Ascending aorta (tissue), 2 donors: Measurements from ENCODE around the gene NFATC2. TPM values are rescaled to one million over a fixed set of nuclear protein-coding genes. Genes with fewer than 3 reads are reported as not detected.

ENCODE experiments used
- DNase-seq, 2 donors: peaks; one replicate each; pipeline ENCODE4 v3.0.0-alpha.2; 2019; ENCODE audit warnings: low spot score in 2 of 2
- H3K27ac ChIP-seq, 2 donors: fragments of 200-600 bp; sonication (generic); one replicate each; pipeline ENCODE4 v1.5.1; 2016 to 2017; ENCODE audit warnings: mild to moderate bottlenecking in 1 of 2
- H3K27me3 ChIP-seq: fragments of 200-600 bp; sonication (generic); one replicate; pipeline ENCODE4 v1.5.1; 2017
- H3K36me3 ChIP-seq, 2 donors: fragments of 200-600 bp; sonication (generic); one replicate each; pipeline ENCODE4 v1.5.1; 2016
- H3K4me1 ChIP-seq, 2 donors: fragments of 200-600 bp; sonication (generic); one replicate each; pipeline ENCODE4 v1.5.1; 2016 to 2017; ENCODE audit warnings: mild to moderate bottlenecking in 1 of 2
- H3K4me3 ChIP-seq, 2 donors: fragments of 200-600 bp; sonication (generic); one replicate each; pipeline ENCODE4 v1.5.1; 2016 to 2017; ENCODE audit warnings: mild to moderate bottlenecking in 1 of 2
- H3K9me3 ChIP-seq, 2 donors: fragments of 200-600 bp; sonication (generic); one replicate each; pipeline ENCODE4 v1.5.1; 2016
- CTCF ChIP-seq, 3 experiments: fragments of 200-600 bp in 2 of 3; fragments of 450-650 bp in 1 of 3; sonication (generic) in 2 of 3; IDR thresholded peaks; one replicate each; pipeline ENCODE4 v1.5.1; 2016 to 2019; ENCODE audit warnings: antibody characterized with exemption in 3 of 3, mild to moderate bottlenecking in 1 of 3, moderate library complexity in 1 of 3
- intact Hi-C: fragments of 100-400 bp; cut with DNase I; formaldehyde crosslinking; loops from one replicate; pipeline ENCODE4 v1.15.1; 2023
- total RNA-seq: library from RNA; depleted of rRNA; stranded (reverse); fragments of >200 nt; gene quantifications from one replicate; pipeline ENCODE4 v1.1.0, GENCODE V29; 2016

The NFATC2 gene
- total RNA-seq, 1 donor from 2014 or later, result 7.9 TPM

GRCh38 chr20:51554538-51555165 lies 12.1 kb upstream of the NFATC2 start:
- no peak for TF ChIP-seq CTCF (IDR thresholded peaks at IDR 0.05)
- Histone ChIP-seq H3K4me1 (no peaks in the 10 kb centered on the region), H3K36me3 (no peaks in the 10 kb centered on the region), H3K9me3 (no peaks in the 10 kb centered on the region), H3K4me3 (no peak overlapping the region), H3K27ac (no peak overlapping the region), H3K27me3 (no peaks in the 10 kb centered on the region)
- intact Hi-C loops, result no loop called here
- DNase-seq, result no peak

GRCh38 chr20:51553897-51554486 lies 11.5 kb upstream of the NFATC2 start:
- no peaks in the 10 kb centered on the region for H3K9me3 ChIP-seq
- intact Hi-C loops, result no loop called here
- H3K4me1 ChIP-seq, result no peaks in the 10 kb centered on the region
- no peak overlapping the region for H3K4me3 ChIP-seq
- H3K27me3 ChIP-seq, result no peaks in the 10 kb centered on the region
- H3K36me3 ChIP-seq, result no peaks in the 10 kb centered on the region
- no peak overlapping the region for H3K27ac ChIP-seq
- no peak for TF ChIP-seq CTCF (IDR thresholded peaks at IDR 0.05)
- DNase-seq, result no peak

- TF ChIP-seq CTCF (IDR thresholded peaks at IDR 0.05), result no peak
- no peaks in the 10 kb centered on the region for H3K27me3 ChIP-seq
- no peaks in the 10 kb centered on the region for H3K36me3 ChIP-seq
- H3K4me3 ChIP-seq, result no peak overlapping the region
- no peaks in the 10 kb centered on the region for H3K9me3 ChIP-seq
- no peaks in the 10 kb centered on the region for H3K4me1 ChIP-seq
- no peak for DNase-seq
- H3K27ac ChIP-seq, result no peak overlapping the region
- intact Hi-C loops, result no loop called here
Observed at GRCh38 chr20:51551186-51551585, 8.7 kb upstream of the NFATC2 start.

- Histone ChIP-seq H3K4me3 (no peak overlapping the region), H3K36me3 (no peaks in the 10 kb centered on the region), H3K27ac (no peak overlapping the region), H3K27me3 (no peaks in the 10 kb centered on the region), H3K4me1 (no peaks in the 10 kb centered on the region), H3K9me3 (no peaks in the 10 kb centered on the region)
- intact Hi-C loops, result no loop called here
- no peak for TF ChIP-seq CTCF (IDR thresholded peaks at IDR 0.05)
- no peak for DNase-seq
Observed at GRCh38 chr20:51549474-51549873, 7.0 kb upstream of the NFATC2 start.

- intact Hi-C loops, result no loop called here
- Histone ChIP-seq H3K27ac (no peak overlapping the region), H3K4me1 (peaks cover 0 to 4% of the 10 kb centered on the region in 2 donors), H3K27me3 (no peaks in the 10 kb centered on the region), H3K9me3 (no peaks in the 10 kb centered on the region), H3K4me3 (no peak overlapping the region), H3K36me3 (no peaks in the 10 kb centered on the region)
- TF ChIP-seq CTCF (IDR thresholded peaks at IDR 0.05), result no peak
- DNase-seq, result no peak
Observed at GRCh38 chr20:51547951-51548350, 5.4 kb upstream of the NFATC2 start.
